Limb (tissue), 2 donors: ENCODE data around the gene TTC3.
"Not testable (repeated sequence)": the region's sequence is repeated elsewhere in the genome, so short reads cannot be mapped to it uniquely, and the experiment has no call there.

Experiments
- DNase-seq, 2 donors: peaks; one replicate each; pipeline ENCODE4 v3.0.0-alpha.2; 2016; ENCODE audit errors: extremely low spot score in 2 of 2

Gene TTC3

GRCh38 chr21:37196847-37197246 lies 123.8 kb downstream of the TTC3 start:
- DNase-seq = no peak

GRCh38 chr21:37197746-37198145 lies 124.7 kb downstream of the TTC3 start:
- no peak for DNase-seq

GRCh38 chr21:37199057-37199924 lies 126.2 kb downstream of the TTC3 start:
- no peak for DNase-seq

GRCh38 chr21:37200641-37201480 lies 127.8 kb downstream of the TTC3 start:
- DNase-seq = no peak

GRCh38 chr21:37202221-37203110 lies 129.4 kb downstream of the TTC3 start:
- DNase-seq = no peak

GRCh38 chr21:37204580-37204979 lies 131.5 kb downstream of the TTC3 start:
- no peak for DNase-seq

GRCh38 chr21:37206496-37206895 lies 133.4 kb downstream of the TTC3 start:
- no peak for DNase-seq

- no peak for DNase-seq
Measured at GRCh38 chr21:37207441-37208009, 134.5 kb downstream of the TTC3 start.

- no peak for DNase-seq
Measured at GRCh38 chr21:37208056-37208721, 135.1 kb downstream of the TTC3 start.

- DNase-seq = no peak
Measured at GRCh38 chr21:37208741-37209225, 135.7 kb downstream of the TTC3 start.

GRCh38 chr21:37210130-37210529 lies 137.1 kb downstream of the TTC3 start:
- no peak for DNase-seq

- no peak for DNase-seq
Measured at GRCh38 chr21:37210799-37211198, 137.7 kb downstream of the TTC3 start.

GRCh38 chr21:37214952-37215351 lies 141.9 kb downstream of the TTC3 start:
- DNase-seq = no peak

GRCh38 chr21:37219761-37220432 lies 146.8 kb downstream of the TTC3 start:
- no peak for DNase-seq

- DNase-seq = peak; percentile 62
Measured at GRCh38 chr21:37220433-37220980, 147.5 kb downstream of the TTC3 start.

- DNase-seq = peak; percentile 93
Measured at GRCh38 chr21:37220981-37221664, 148.1 kb downstream of the TTC3 start.

GRCh38 chr21:37222248-37222647 lies 149.2 kb downstream of the TTC3 start:
- DNase-seq = not testable (repeated sequence)

- DNase-seq = no peak
Measured at GRCh38 chr21:37223804-37224345, 150.8 kb downstream of the TTC3 start.
